AG04450 (cell line): Measurements from ENCODE around the gene NSFL1C. TPM values are rescaled to one million over a fixed set of nuclear protein-coding genes. Genes with fewer than 3 reads are reported as not detected.
"Not testable (repeated sequence)": the region's sequence is repeated elsewhere in the genome, so short reads cannot be mapped to it uniquely, and the experiment has no call there.

Source experiments
- CTCF ChIA-PET: fragments of 300-600, 350-600 bp; formaldehyde crosslinking; extraction: SDS; loops from one replicate; lab custom pipeline; 2022; ENCODE audit warnings: antibody characterized with exemption, inconsistent platforms; lab: Charles Lee
- POLR2A ChIA-PET: fragments of 350-600 bp; formaldehyde crosslinking; extraction: SDS; loops from one replicate; lab custom pipeline; 2021; ENCODE audit warnings: antibody characterized with exemption, inconsistent platforms; lab: Yijun Ruan, JAX
- DNase-seq: peaks from one replicate; pipeline ENCODE4 v3.0.0-alpha.2; 2011; ENCODE audit warnings: low read depth, low spot score
- H3K27ac ChIP-seq: one replicate; pipeline ENCODE4 v1.5.1; 2012; ENCODE audit warnings: low read depth, low read length, control low read depth
- H3K27me3 ChIP-seq: one replicate; pipeline ENCODE4 v1.6.0; 2012; ENCODE audit warnings: low read length; ENCODE audit not compliant: control insufficient read depth, insufficient read depth
- H3K4me3 ChIP-seq: 2 replicates; pipeline ENCODE4 v1.5.1; 2011; ENCODE audit warnings: mild to moderate bottlenecking, low read depth, low read length, control low read depth
- H3K9me3 ChIP-seq: 2 replicates; pipeline ENCODE4 v1.5.1; 2012; ENCODE audit warnings: low read length; ENCODE audit not compliant: control insufficient read depth, insufficient read depth
- polyA plus RNA-seq: library from polyadenylated mRNA; depleted of rRNA; stranded (reverse); fragments of >200 nt; gene quantifications from 2 replicates; pipeline ENCODE4 v1.2.3, GENCODE V29; 2011
- TF ChIP-seq, protein P1 (sequence below): IDR thresholded peaks from 2 replicates; pipeline ENCODE4 v1.5.1; 2011; ENCODE audit warnings: low read depth, low read length, control low read depth, inconsistent platforms

The NSFL1C gene
- polyA plus RNA-seq, 1 experiment = 23.0 TPM

DNA sequence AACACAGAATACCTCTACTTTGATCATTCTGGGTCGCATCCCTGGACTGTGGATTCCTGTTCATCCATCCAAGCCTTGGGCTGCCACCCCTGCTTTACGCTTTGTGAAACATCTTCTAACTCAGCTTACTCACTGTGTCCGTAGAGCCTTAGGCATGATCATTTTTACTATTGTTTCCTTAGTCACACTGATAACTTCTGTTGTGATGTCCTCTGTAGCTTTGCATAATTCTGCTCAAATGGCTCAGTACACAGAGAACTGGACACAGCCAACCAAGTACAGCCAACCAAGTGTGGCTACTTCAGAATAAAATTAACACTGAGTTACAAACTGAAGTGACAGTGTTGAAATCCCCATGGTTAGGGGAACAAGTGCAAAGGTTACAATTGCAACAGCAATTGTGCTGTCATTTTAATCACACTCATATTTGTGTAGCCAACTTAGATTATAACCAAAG, 65.2 kb downstream of the NSFL1C start:
- CTCF ChIA-PET = no interaction called here
- TF ChIP-seq, protein P1, sequence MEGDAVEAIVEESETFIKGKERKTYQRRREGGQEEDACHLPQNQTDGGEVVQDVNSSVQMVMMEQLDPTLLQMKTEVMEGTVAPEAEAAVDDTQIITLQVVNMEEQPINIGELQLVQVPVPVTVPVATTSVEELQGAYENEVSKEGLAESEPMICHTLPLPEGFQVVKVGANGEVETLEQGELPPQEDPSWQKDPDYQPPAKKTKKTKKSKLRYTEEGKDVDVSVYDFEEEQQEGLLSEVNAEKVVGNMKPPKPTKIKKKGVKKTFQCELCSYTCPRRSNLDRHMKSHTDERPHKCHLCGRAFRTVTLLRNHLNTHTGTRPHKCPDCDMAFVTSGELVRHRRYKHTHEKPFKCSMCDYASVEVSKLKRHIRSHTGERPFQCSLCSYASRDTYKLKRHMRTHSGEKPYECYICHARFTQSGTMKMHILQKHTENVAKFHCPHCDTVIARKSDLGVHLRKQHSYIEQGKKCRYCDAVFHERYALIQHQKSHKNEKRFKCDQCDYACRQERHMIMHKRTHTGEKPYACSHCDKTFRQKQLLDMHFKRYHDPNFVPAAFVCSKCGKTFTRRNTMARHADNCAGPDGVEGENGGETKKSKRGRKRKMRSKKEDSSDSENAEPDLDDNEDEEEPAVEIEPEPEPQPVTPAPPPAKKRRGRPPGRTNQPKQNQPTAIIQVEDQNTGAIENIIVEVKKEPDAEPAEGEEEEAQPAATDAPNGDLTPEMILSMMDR = no peak
- POLR2A ChIA-PET = no interaction called here

DNA sequence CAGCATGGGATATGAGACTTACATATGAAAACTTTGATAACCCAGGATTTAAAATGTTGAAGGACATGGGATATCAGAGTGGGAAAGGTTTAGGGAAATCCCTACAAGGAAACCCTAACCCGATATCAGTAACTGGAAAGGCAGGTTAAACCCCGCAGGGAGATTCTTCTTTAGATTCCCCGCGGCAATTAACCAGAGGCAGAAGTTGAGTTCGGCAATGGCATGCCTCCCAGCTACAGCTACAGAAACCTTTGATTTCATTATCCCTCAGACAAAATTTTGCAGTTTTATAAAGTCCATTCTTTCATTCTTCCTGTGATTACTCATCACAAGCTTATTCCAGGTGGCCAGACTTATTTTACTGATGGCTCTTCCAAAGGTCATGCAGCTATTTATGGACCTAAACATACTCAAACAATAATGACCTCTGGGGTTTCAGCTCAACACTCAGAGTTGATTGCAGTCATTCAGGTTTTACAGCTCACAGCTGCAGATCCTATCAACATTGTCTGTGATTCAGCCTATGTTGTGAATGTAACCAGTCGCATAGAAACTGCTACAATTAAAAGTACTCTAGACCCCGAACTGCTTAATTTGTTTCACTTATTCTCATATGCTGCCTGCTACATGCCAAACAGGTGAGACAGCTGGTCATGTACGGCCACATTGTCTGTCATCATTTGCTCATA, 66.8 kb downstream of the NSFL1C start:
- H3K4me3 ChIP-seq, H3K27me3 ChIP-seq: not testable (repeated sequence)
- DNase-seq = peak; percentile 55
- Histone ChIP-seq H3K9me3 (peaks cover 16% of the 10 kb centered on the region), H3K27ac (peak overlapping the region; percentile 47)
- ChIA-PET POLR2A (interaction anchor here (0.7 to 1.1 kb wide), 3 partner anchors 30 to 74 kb away, joined by 3 read pairs; no protein-coding TSS in a partner anchor), CTCF (interaction anchor here (1.5 to 2.0 kb wide), 2 partner anchors 38 to 104 kb away, joined by 9 read pairs; no protein-coding TSS in a partner anchor)

More for the DNA sequence above, 65.2 kb downstream of the NSFL1C start:
- Histone ChIP-seq H3K27ac (no peak overlapping the region), H3K27me3 (no peaks in the 10 kb centered on the region), H3K9me3 (peaks cover 16% of the 10 kb centered on the region), H3K4me3 (no peak overlapping the region)
- no peak for DNase-seq

DNA sequence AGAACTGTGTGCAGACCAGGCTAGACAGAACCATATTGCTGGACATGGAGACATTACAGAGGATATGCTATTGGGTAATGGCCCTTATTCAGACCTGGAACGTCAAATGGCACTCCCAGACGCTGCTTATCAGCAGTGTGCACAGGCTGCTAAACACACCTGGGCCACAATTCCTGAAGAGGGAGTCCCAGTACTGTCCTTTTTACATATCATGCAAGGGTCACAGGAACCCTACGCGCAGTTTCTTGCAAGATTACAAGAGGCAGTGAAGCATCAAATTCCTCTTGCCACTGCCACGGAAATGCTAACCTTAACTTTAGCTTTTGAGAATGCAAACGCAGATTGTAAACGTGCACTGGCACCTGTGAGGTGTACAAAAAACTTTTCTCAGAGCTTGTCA, 68.5 kb downstream of the NSFL1C start:
- H3K9me3 ChIP-seq, DNase-seq, H3K27ac ChIP-seq, H3K27me3 ChIP-seq, POLR2A ChIA-PET, H3K4me3 ChIP-seq: not testable (repeated sequence)
- CTCF ChIA-PET = interaction anchor here (1.0 to 1.9 kb wide), 3 partner anchors 16 to 86 kb away, joined by 3 to 7 read pairs (median 4); no protein-coding TSS in a partner anchor

DNA sequence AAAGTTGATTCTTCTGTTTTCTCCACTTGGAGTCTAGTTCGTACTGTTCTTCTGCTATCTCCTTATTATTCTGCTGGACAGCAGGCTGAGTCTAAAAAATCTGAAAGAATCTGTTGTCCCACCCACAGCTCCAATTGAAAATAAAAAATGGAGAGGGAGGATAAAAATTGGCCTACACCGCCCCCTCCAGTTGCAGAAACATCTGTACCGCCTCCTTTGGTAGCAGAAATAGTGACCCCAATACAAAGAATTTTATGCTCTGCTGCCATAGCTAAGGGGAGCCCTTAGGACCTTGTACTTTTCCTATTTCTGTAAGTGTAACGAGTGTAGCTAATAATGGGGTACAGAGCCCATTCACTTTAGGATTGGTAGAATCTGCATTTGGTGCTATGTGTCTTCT, 68.9 kb downstream of the NSFL1C start:
- H3K27me3 ChIP-seq = no peaks in the 10 kb centered on the region
- H3K27ac ChIP-seq = no peak overlapping the region
- TF ChIP-seq, protein P1 = peak; percentile 33; the same call in 1 of the 2 replicates
- peaks cover 8% of the 10 kb centered on the region; the same call in 1 of the 2 replicates for H3K9me3 ChIP-seq
- CTCF ChIA-PET = interaction anchor here (0.8 to 1.9 kb wide), 7 partner anchors 13 to 85 kb away, joined by 3 to 7 read pairs (median 3); no protein-coding TSS in a partner anchor
- H3K4me3 ChIP-seq = no peak overlapping the region
- POLR2A ChIA-PET = no interaction called here
- no peak for DNase-seq

DNA sequence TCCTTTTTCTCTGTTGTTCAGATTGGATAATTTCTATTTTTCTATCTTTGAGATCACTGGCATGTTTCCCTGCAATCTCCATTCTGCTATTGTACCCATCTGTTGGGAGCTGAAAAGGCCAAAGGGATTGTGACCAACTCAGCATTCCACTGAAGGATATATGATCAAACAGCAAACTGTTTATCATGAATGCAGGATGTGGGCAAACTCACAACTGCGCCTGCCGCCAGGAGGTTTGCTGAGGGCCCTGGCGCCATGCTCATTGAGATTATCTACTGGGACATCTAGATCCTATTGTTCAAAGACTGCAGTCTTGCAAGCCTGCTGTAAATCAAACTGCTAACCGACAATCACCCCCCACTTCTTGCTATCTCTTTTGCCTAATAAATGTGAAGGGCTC, 69.9 kb downstream of the NSFL1C start:
- DNase-seq = no peak
- H3K9me3 ChIP-seq = peaks cover 6% of the 10 kb centered on the region; the same call in 1 of the 2 replicates
- no peaks in the 10 kb centered on the region for H3K27me3 ChIP-seq
- ChIA-PET CTCF (interaction anchor here (1.0 to 1.9 kb wide), 5 partner anchors 40 to 84 kb away, joined by 3 to 7 read pairs (median 4); no protein-coding TSS in a partner anchor), POLR2A (no interaction called here)
- TF ChIP-seq, protein P1 = no peak
- H3K4me3 ChIP-seq = no peak overlapping the region
- H3K27ac ChIP-seq = no peak overlapping the region

DNA sequence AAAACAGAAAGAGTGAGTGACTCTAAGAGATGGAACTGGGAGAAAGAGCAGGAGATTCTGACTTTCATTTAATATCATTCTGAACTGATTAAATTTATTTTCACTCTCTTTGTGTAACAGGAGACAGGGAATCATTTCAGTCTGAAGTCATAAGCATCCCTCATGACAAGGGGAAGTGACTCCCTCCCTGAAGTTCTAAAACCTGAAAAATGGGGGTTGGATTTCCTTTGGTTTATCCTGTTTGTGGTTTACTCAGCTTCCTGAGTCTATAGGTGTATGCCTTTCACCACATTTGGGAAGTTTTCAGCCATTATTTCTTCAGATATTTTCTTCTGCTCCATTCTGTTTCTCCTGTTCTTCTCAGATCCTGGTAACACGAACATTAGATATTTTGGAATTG, 70.4 kb downstream of the NSFL1C start:
- TF ChIP-seq, protein P1 = no peak
- ChIA-PET POLR2A (no interaction called here), CTCF (interaction anchor here (1.0 kb wide), 1 partner anchor 40 kb away, joined by 3 read pairs; no protein-coding TSS in a partner anchor)
- H3K4me3 ChIP-seq = no peak overlapping the region
- peaks cover 6% of the 10 kb centered on the region; the same call in 1 of the 2 replicates for H3K9me3 ChIP-seq
- no peak overlapping the region for H3K27ac ChIP-seq
- no peak for DNase-seq
- H3K27me3 ChIP-seq = no peaks in the 10 kb centered on the region
